ENCODE data around the gene IGFBP4. TPM values are rescaled to one million over a fixed set of nuclear protein-coding genes. Genes with fewer than 3 reads are reported as not detected.

Gene IGFBP4
- polyA plus RNA-seq, 2 donors, result 34.1 to 80.6 TPM

- Histone ChIP-seq H3K9me3 (ENCODE audit: control insufficient read depth in 2 of 2, insufficient read depth in 1 of 2, low read depth in 1 of 2, low read length in 1 of 2) (no peaks in the 10 kb centered on the region), H3K4me1 (ENCODE audit: control insufficient read depth in 2 of 2, insufficient read depth in 2 of 2, low read length in 1 of 2) (peaks cover 3 to 17% of the 10 kb centered on the region in 2 donors), H3K36me3 (ENCODE audit: control insufficient read depth in 2 of 2, insufficient read depth in 2 of 2, low read length in 1 of 2) (peaks cover 0 to 10% of the 10 kb centered on the region in 2 donors), H3K27ac (ENCODE audit: low read depth in 2 of 2, low read length in 1 of 2) (no peak overlapping the region), H3K4me3 (ENCODE audit: low read depth in 1 of 2, low read length in 2 of 2) (no peak overlapping the region), H3K27me3 (ENCODE audit: control insufficient read depth in 1 of 2, insufficient read depth in 2 of 2, low read length in 2 of 2) (no peaks in the 10 kb centered on the region)
- WGBS, 2 donors, result 73 to 75% methylated on average over 1 of the region's 1 CpG
Observed at GRCh38 chr17:40477796-40478195, 34.5 kb downstream of the IGFBP4 start.

- H3K9me3 ChIP-seq (ENCODE audit: control insufficient read depth in 2 of 2, insufficient read depth in 1 of 2, low read depth in 1 of 2, low read length in 1 of 2), result no peaks in the 10 kb centered on the region
- WGBS, 2 donors, result 89 to 96% methylated on average over 13 of the region's 13 CpGs
- peaks cover 0 to 10% of the 10 kb centered on the region in 2 donors for H3K36me3 ChIP-seq (ENCODE audit: control insufficient read depth in 2 of 2, insufficient read depth in 2 of 2, low read length in 1 of 2)
- H3K4me3 ChIP-seq (ENCODE audit: low read depth in 1 of 2, low read length in 2 of 2), result no peak overlapping the region
- H3K4me1 ChIP-seq (ENCODE audit: control insufficient read depth in 2 of 2, insufficient read depth in 2 of 2, low read length in 1 of 2), result peaks cover 3 to 16% of the 10 kb centered on the region in 2 donors
- H3K27me3 ChIP-seq (ENCODE audit: control insufficient read depth in 1 of 2, insufficient read depth in 2 of 2, low read length in 2 of 2), result no peaks in the 10 kb centered on the region
- H3K27ac ChIP-seq (ENCODE audit: low read depth in 2 of 2, low read length in 1 of 2), result no peak overlapping the region
Observed at GRCh38 chr17:40478486-40478885, 35.2 kb downstream of the IGFBP4 start.

- Histone ChIP-seq H3K9me3 (ENCODE audit: control insufficient read depth in 2 of 2, insufficient read depth in 1 of 2, low read depth in 1 of 2, low read length in 1 of 2) (no peaks in the 10 kb centered on the region), H3K27ac (ENCODE audit: low read depth in 2 of 2, low read length in 1 of 2) (peak overlapping the region; percentile 21 to 82), H3K36me3 (ENCODE audit: control insufficient read depth in 2 of 2, insufficient read depth in 2 of 2, low read length in 1 of 2) (peaks cover 0 to 10% of the 10 kb centered on the region in 2 donors), H3K4me3 (ENCODE audit: low read depth in 1 of 2, low read length in 2 of 2) (no peak overlapping the region), H3K27me3 (ENCODE audit: control insufficient read depth in 1 of 2, insufficient read depth in 2 of 2, low read length in 2 of 2) (no peaks in the 10 kb centered on the region), H3K4me1 (ENCODE audit: control insufficient read depth in 2 of 2, insufficient read depth in 2 of 2, low read length in 1 of 2) (peaks cover 3 to 13% of the 10 kb centered on the region in 2 donors)
- WGBS, 2 donors, result 63 to 64% methylated on average over 9 of the region's 9 CpGs
Observed at GRCh38 chr17:40479754-40480480, 36.7 kb downstream of the IGFBP4 start.

GRCh38 chr17:40480501-40481003 is 37.3 kb downstream of the IGFBP4 start:
- Histone ChIP-seq H3K27me3 (ENCODE audit: control insufficient read depth in 1 of 2, insufficient read depth in 2 of 2, low read length in 2 of 2) (no peaks in the 10 kb centered on the region), H3K36me3 (ENCODE audit: control insufficient read depth in 2 of 2, insufficient read depth in 2 of 2, low read length in 1 of 2) (peaks cover 0 to 10% of the 10 kb centered on the region in 2 donors), H3K4me3 (ENCODE audit: low read depth in 1 of 2, low read length in 2 of 2) (no peak overlapping the region), H3K27ac (ENCODE audit: low read depth in 2 of 2, low read length in 1 of 2) (peak overlapping the region; percentile 21 to 82), H3K4me1 (ENCODE audit: control insufficient read depth in 2 of 2, insufficient read depth in 2 of 2, low read length in 1 of 2) (peaks cover 3 to 13% of the 10 kb centered on the region in 2 donors), H3K9me3 (ENCODE audit: control insufficient read depth in 2 of 2, insufficient read depth in 1 of 2, low read depth in 1 of 2, low read length in 1 of 2) (no peaks in the 10 kb centered on the region)
- 27 to 33% methylated on average over 12 of the region's 12 CpGs for WGBS, 2 donors

GRCh38 chr17:40481106-40481505 is 37.9 kb downstream of the IGFBP4 start:
- Histone ChIP-seq H3K9me3 (ENCODE audit: control insufficient read depth in 2 of 2, insufficient read depth in 1 of 2, low read depth in 1 of 2, low read length in 1 of 2) (no peaks in the 10 kb centered on the region), H3K36me3 (ENCODE audit: control insufficient read depth in 2 of 2, insufficient read depth in 2 of 2, low read length in 1 of 2) (peaks cover 0 to 10% of the 10 kb centered on the region in 2 donors), H3K4me3 (ENCODE audit: low read depth in 1 of 2, low read length in 2 of 2) (no peak overlapping the region), H3K27me3 (ENCODE audit: control insufficient read depth in 1 of 2, insufficient read depth in 2 of 2, low read length in 2 of 2) (no peaks in the 10 kb centered on the region), H3K4me1 (ENCODE audit: control insufficient read depth in 2 of 2, insufficient read depth in 2 of 2, low read length in 1 of 2) (peaks cover 3 to 10% of the 10 kb centered on the region in 2 donors), H3K27ac (ENCODE audit: low read depth in 2 of 2, low read length in 1 of 2) (peak overlapping the region; percentile 5 to 79)
- 76 to 77% methylated on average over 7 of the region's 7 CpGs for WGBS, 2 donors

GRCh38 chr17:40482722-40483121 is 39.5 kb downstream of the IGFBP4 start:
- 70 to 78% methylated on average over 6 of the region's 6 CpGs for WGBS, 2 donors
- Histone ChIP-seq H3K4me1 (ENCODE audit: control insufficient read depth in 2 of 2, insufficient read depth in 2 of 2, low read length in 1 of 2) (peaks cover 3 to 21% of the 10 kb centered on the region in 2 donors), H3K4me3 (ENCODE audit: low read depth in 1 of 2, low read length in 2 of 2) (no peak overlapping the region), H3K27me3 (ENCODE audit: control insufficient read depth in 1 of 2, insufficient read depth in 2 of 2, low read length in 2 of 2) (no peaks in the 10 kb centered on the region), H3K36me3 (ENCODE audit: control insufficient read depth in 2 of 2, insufficient read depth in 2 of 2, low read length in 1 of 2) (peaks cover 0 to 15% of the 10 kb centered on the region in 2 donors), H3K9me3 (ENCODE audit: control insufficient read depth in 2 of 2, insufficient read depth in 1 of 2, low read depth in 1 of 2, low read length in 1 of 2) (no peaks in the 10 kb centered on the region), H3K27ac (ENCODE audit: low read depth in 2 of 2, low read length in 1 of 2) (peak overlapping the region in 1 of 2 donors; percentile 65)

GRCh38 chr17:40483679-40484078 is 40.4 kb downstream of the IGFBP4 start:
- Histone ChIP-seq H3K27me3 (ENCODE audit: control insufficient read depth in 1 of 2, insufficient read depth in 2 of 2, low read length in 2 of 2) (no peaks in the 10 kb centered on the region), H3K36me3 (ENCODE audit: control insufficient read depth in 2 of 2, insufficient read depth in 2 of 2, low read length in 1 of 2) (peaks cover 0 to 22% of the 10 kb centered on the region in 2 donors), H3K9me3 (ENCODE audit: control insufficient read depth in 2 of 2, insufficient read depth in 1 of 2, low read depth in 1 of 2, low read length in 1 of 2) (no peaks in the 10 kb centered on the region), H3K4me1 (ENCODE audit: control insufficient read depth in 2 of 2, insufficient read depth in 2 of 2, low read length in 1 of 2) (peaks cover 3 to 23% of the 10 kb centered on the region in 2 donors), H3K27ac (ENCODE audit: low read depth in 2 of 2, low read length in 1 of 2) (no peak overlapping the region), H3K4me3 (ENCODE audit: low read depth in 1 of 2, low read length in 2 of 2) (no peak overlapping the region)
- WGBS, 2 donors, result 82 to 91% methylated on average over 4 of the region's 4 CpGs

GRCh38 chr17:40484285-40484972 is 41.2 kb downstream of the IGFBP4 start:
- 79 to 82% methylated on average over 18 of the region's 18 CpGs for WGBS, 2 donors
- no peaks in the 10 kb centered on the region for H3K9me3 ChIP-seq (ENCODE audit: control insufficient read depth in 2 of 2, insufficient read depth in 1 of 2, low read depth in 1 of 2, low read length in 1 of 2)
- H3K4me3 ChIP-seq (ENCODE audit: low read depth in 1 of 2, low read length in 2 of 2), result no peak overlapping the region
- H3K4me1 ChIP-seq (ENCODE audit: control insufficient read depth in 2 of 2, insufficient read depth in 2 of 2, low read length in 1 of 2), result peaks cover 3 to 26% of the 10 kb centered on the region in 2 donors
- H3K27me3 ChIP-seq (ENCODE audit: control insufficient read depth in 1 of 2, insufficient read depth in 2 of 2, low read length in 2 of 2), result no peaks in the 10 kb centered on the region
- peak overlapping the region in 1 of 2 donors; percentile 43 for H3K27ac ChIP-seq (ENCODE audit: low read depth in 2 of 2, low read length in 1 of 2)
- peaks cover 0 to 24% of the 10 kb centered on the region in 2 donors for H3K36me3 ChIP-seq (ENCODE audit: control insufficient read depth in 2 of 2, insufficient read depth in 2 of 2, low read length in 1 of 2)

- H3K4me1 ChIP-seq (ENCODE audit: control insufficient read depth in 2 of 2, insufficient read depth in 2 of 2, low read length in 1 of 2), result peaks cover 1 to 25% of the 10 kb centered on the region in 2 donors
- no peaks in the 10 kb centered on the region for H3K9me3 ChIP-seq (ENCODE audit: control insufficient read depth in 2 of 2, insufficient read depth in 1 of 2, low read depth in 1 of 2, low read length in 1 of 2)
- H3K27me3 ChIP-seq (ENCODE audit: control insufficient read depth in 1 of 2, insufficient read depth in 2 of 2, low read length in 2 of 2), result no peaks in the 10 kb centered on the region
- H3K27ac ChIP-seq (ENCODE audit: low read depth in 2 of 2, low read length in 1 of 2), result peak overlapping the region; percentile 43 to 54
- 70 to 78% methylated on average over 7 of the region's 7 CpGs for WGBS, 2 donors
- no peak overlapping the region for H3K4me3 ChIP-seq (ENCODE audit: low read depth in 1 of 2, low read length in 2 of 2)
- H3K36me3 ChIP-seq (ENCODE audit: control insufficient read depth in 2 of 2, insufficient read depth in 2 of 2, low read length in 1 of 2), result peaks cover 0 to 20% of the 10 kb centered on the region in 2 donors
Observed at GRCh38 chr17:40484973-40485530, 41.8 kb downstream of the IGFBP4 start.
